Measurements from ENCODE around the gene ZNF606.

GRCh38 chr19:57949296-57949695, 53.3 kb downstream of the ZNF606 start:
- TF ChIP-seq CTCF (IDR thresholded peaks at IDR 0.05) (no peak), POLR2A (IDR thresholded peaks at IDR 0.05) (no peak)
